K562 (cell line): ENCODE data around the gene ITGAL. TPM values are rescaled to one million over a fixed set of nuclear protein-coding genes. Genes with fewer than 3 reads are reported as not detected.
A peak's percentile ranks its signal among the peaks of the same experiment; 100 is the strongest.

Experiments
- CEBPG ChIP-seq, 3 experiments: fragments of 200-800 bp in 1 of 3; sonication (Bioruptor generic) in 1 of 3; sonication (generic) in 1 of 3; formaldehyde crosslinking in 1 of 3; IDR thresholded peaks in 2 of 3; conservative IDR thresholded peaks in 1 of 3; 2 replicates each; pipeline versions ENCODE4 v1.6.1 to v1.8.0; 2016 to 2022; ENCODE audit warnings: missing compliant biosample characterization in 2 of 3, missing genetic modification characterization in 2 of 3, mild to moderate bottlenecking in 1 of 3, missing genetic modification reagents in 1 of 3
- CHAMP1 ChIP-seq: fragments of 450-650 bp; IDR thresholded peaks from 2 replicates; pipeline ENCODE4 v1.6.1; 2016; ENCODE audit warnings: mild to moderate bottlenecking
- ELK1 ChIP-seq: sonication (generic); formaldehyde crosslinking; IDR thresholded peaks from 2 replicates; pipeline ENCODE4 v1.8.1; 2022; ENCODE audit warnings: missing genetic modification reagents
- FIP1L1 ChIP-seq: fragments of 200-400 bp; formaldehyde crosslinking; IDR thresholded peaks from 2 replicates; pipeline ENCODE4 v1.6.1; 2018; ENCODE audit warnings: mild to moderate bottlenecking, low read depth, low read length; ENCODE audit not compliant: poor library complexity, severe bottlenecking
- HOMEZ ChIP-seq: fragments of 250-450 bp; sonication (Bioruptor Pico); IDR thresholded peaks from 2 replicates; pipeline ENCODE4 v1.4.0; 2020; ENCODE audit warnings: mild to moderate bottlenecking, moderate library complexity
- KAT8 ChIP-seq: fragments of 450-650 bp; IDR thresholded peaks from 2 replicates; pipeline ENCODE4 v1.6.1; 2016; ENCODE audit warnings: low read depth, mild to moderate bottlenecking
- KDM4B ChIP-seq, 2 experiments: fragments of 450-650 bp in 1 of 2; sonication (generic) in 1 of 2; IDR thresholded peaks; 2 replicates each; pipeline ENCODE4 v1.6.1; 2016 to 2017; ENCODE audit warnings: borderline replicate concordance in 2 of 2, antibody characterized with exemption in 1 of 2, low read depth in 1 of 2, mild to moderate bottlenecking in 1 of 2
- MEF2A ChIP-seq: IDR thresholded peaks from 2 replicates; pipeline ENCODE4 v1.6.1; 2011; ENCODE audit warnings: low read depth, mild to moderate bottlenecking, low read length, moderate library complexity; ENCODE audit not compliant: control insufficient read depth
- PBX2 ChIP-seq, 2 experiments: IDR thresholded peaks in 1 of 2; conservative IDR thresholded peaks in 1 of 2; 2 replicates each; pipeline ENCODE4 v1.6.1; 2016; ENCODE audit warnings: low read depth in 2 of 2, mild to moderate bottlenecking in 1 of 2, missing compliant biosample characterization in 1 of 2, missing genetic modification characterization in 1 of 2, moderate library complexity in 1 of 2
- RBM15 ChIP-seq: fragments of 200-400 bp; formaldehyde crosslinking; IDR thresholded peaks from 2 replicates; pipeline ENCODE4 v1.6.1; 2018; ENCODE audit warnings: mild to moderate bottlenecking, low read length, moderate library complexity; ENCODE audit not compliant: insufficient read depth
- SIN3B ChIP-seq: fragments of 450-650 bp; IDR thresholded peaks from 2 replicates; pipeline ENCODE4 v1.6.1; 2017; ENCODE audit warnings: low read depth, mild to moderate bottlenecking, moderate library complexity
- ZFP91 ChIP-seq: sonication (generic); formaldehyde crosslinking; IDR thresholded peaks from 2 replicates; pipeline ENCODE4 v1.8.0; 2022; ENCODE audit warnings: mild to moderate bottlenecking, missing genetic modification reagents
- ZNF140 ChIP-seq: fragments of 250-450 bp; sonication (Bioruptor Pico); IDR thresholded peaks from 2 replicates; pipeline ENCODE4 v1.8.0; 2021; ENCODE audit warnings: moderate library complexity, mild to moderate bottlenecking, inconsistent platforms
- ZNF583 ChIP-seq: fragments of 250-450 bp; sonication (Bioruptor Pico); IDR thresholded peaks from 2 replicates; pipeline ENCODE4 v1.4.0; 2020
- ZNF764 ChIP-seq: fragments of 250-450 bp; sonication (Bioruptor Pico); IDR thresholded peaks from 2 replicates; pipeline ENCODE4 v1.4.0; 2020; ENCODE audit warnings: low read depth, mild to moderate bottlenecking, moderate library complexity
- polyA plus RNA-seq, 8 experiments: library from polyadenylated mRNA; depleted of rRNA in 4 of 8; stranded (reverse) in 5 of 8; unstranded in 3 of 8; fragments of >200 nt; fragmentation: Nextera tagmentation in 2 of 8; fragmentation: Illumina TruSeq in 1 of 8; extraction: Ambion mirVana in 2 of 8; extraction: Trizol in 1 of 8; gene quantifications; 2 replicates each; pipeline versions ENCODE4 v1.2.1 to v1.2.3, GENCODE V29; 2011 to 2014; ENCODE audit warnings: inconsistent platforms in 1 of 8, missing spikeins in 1 of 8
- total RNA-seq, 7 experiments: library from RNA; depleted of rRNA in 6 of 7; stranded (reverse); fragments of >200 nt in 6 of 7; fragmentation: Illumina TruSeq in 2 of 7; extraction: Trizol in 2 of 7; gene quantifications; 2 replicates each; pipeline versions ENCODE4 v1.2.1 to v1.2.3, GENCODE V29; 2011 to 2021; ENCODE audit warnings: low replicate concordance in 1 of 7

ITGAL gene
- total and polyA plus RNA-seq, 9 of the 15 experiments (the other 6 are each of a cell fraction or from before 2014, with no cell fraction given) = 0.01 to 0.53 TPM; not detected in 7

- TF ChIP-seq KDM4B (IDR thresholded peaks at IDR 0.05; ENCODE audit: borderline replicate concordance in 2 of 2, low read depth in 1 of 2) = peak in 1 of 2 experiments; percentile 32; a peak in 1 of 4 replicates
- TF ChIP-seq ZNF583 (CRISPR knock-in tag) = peak; percentile 14; the same call in 1 of the 2 replicates
- TF ChIP-seq KAT8 = no peak
- TF ChIP-seq ZFP91 (CRISPR knock-in tag) = no peak
- no peak for TF ChIP-seq ELK1 (CRISPR knock-in tag)
- no peak for TF ChIP-seq ZNF140 (CRISPR knock-in tag)
- TF ChIP-seq FIP1L1 = no peak
- TF ChIP-seq RBM15 = no peak
- no peak for TF ChIP-seq CHAMP1
- no peak for TF ChIP-seq PBX2 (CRISPR knock-in tag; IDR thresholded peaks at IDR 0.05; ENCODE audit: low read depth)
- TF ChIP-seq PBX2 (tag; conservative IDR thresholded peaks at IDR 0.05; ENCODE audit: low read depth) = no peak
- no peak for TF ChIP-seq ZNF764 (CRISPR knock-in tag)
- no peak; the same call in 1 of the 2 replicates for TF ChIP-seq SIN3B
- TF ChIP-seq CEBPG (CRISPR knock-in tag; IDR thresholded peaks at IDR 0.05) = no peak; the same call in 1 of the 2 replicates
- TF ChIP-seq CEBPG (tag; conservative IDR thresholded peaks at IDR 0.05 in 1 of 2, IDR thresholded peaks at IDR 0.05 in 1 of 2) = no peak
- no peak for TF ChIP-seq MEF2A
- TF ChIP-seq HOMEZ = no peak
Measured at GRCh38 chr16:30534368-30535105, 62.0 kb downstream of the ITGAL start, which contains the start of gene ZNF747 (continued).
